ENCODE measurements around the gene SNX8. TPM values are rescaled to one million over a fixed set of nuclear protein-coding genes. Genes with fewer than 3 reads are reported as not detected.

Gene SNX8
- total and polyA plus RNA-seq, 2 donors (not counting 3 experiments of a cell fraction or from before 2014, with no cell fraction given) = 24.5 to 50.3 TPM

GRCh38 chr7:2205036-2205780 lies 109.0 kb downstream of the SNX8 start:
- H3K4me3 ChIP-seq (replicated peaks in 1 of 3; ENCODE audit: insufficient read depth in 1 of 3, low read depth in 1 of 3, low read length in 3 of 3) = no peak overlapping the region

More at GRCh38 chr7:2205036-2205780, 109.0 kb downstream of the SNX8 start:
- FAIRE-seq (no peak), DNase-seq (ENCODE audit: low read depth, low spot score) (no peak)
- ChIA-PET POLR2A (no interaction called here), CTCF (no interaction called here)
- no peak overlapping the region for H3K27ac ChIP-seq (ENCODE audit: insufficient read depth, low read depth, low read length)
- no peaks in the 10 kb centered on the region for H4K20me1 ChIP-seq (replicated peaks; ENCODE audit: control insufficient read depth, extremely low read depth, insufficient read depth, low read length)
- no peaks in the 10 kb centered on the region for H3K9me1 ChIP-seq (replicated peaks; ENCODE audit: control insufficient read depth, extremely low read depth, insufficient read depth, low read length)
- no peaks in the 10 kb centered on the region for H3K4me1 ChIP-seq (ENCODE audit: control insufficient read depth, extremely low read depth, insufficient read depth, low read length)
- no peaks in the 10 kb centered on the region for H3K79me2 ChIP-seq (ENCODE audit: control insufficient read depth, insufficient read depth, low read length)
- no peaks in the 10 kb centered on the region for H3K27me3 ChIP-seq (ENCODE audit: control insufficient read depth in 2 of 2, insufficient read depth in 2 of 2, low read length in 2 of 2)
- no peak overlapping the region for H2AFZ ChIP-seq (ENCODE audit: low read depth, low read length)
- no peak overlapping the region for H3K4me2 ChIP-seq (ENCODE audit: insufficient read depth, low read length)
- dilution Hi-C loops (cut with MboI; ENCODE audit: extremely low pct_ligation_motif_present, low sequenced_read_pairs) = no loop called here
- no peak overlapping the region for H3K9ac ChIP-seq (replicated peaks; ENCODE audit: extremely low read depth, insufficient read depth, low read length)
- peaks cover 0 to 5% of the 10 kb centered on the region in 2 experiments for H3K36me3 ChIP-seq (ENCODE audit: control insufficient read depth in 2 of 2, extremely low read depth in 1 of 2, insufficient read depth in 2 of 2, low read length in 2 of 2)
- no peak for TF ChIP-seq MYC (IDR thresholded peaks at IDR 0.05; ENCODE audit: low read depth, low read length)
- no peak for TF ChIP-seq FOS (IDR thresholded peaks at IDR 0.05; ENCODE audit: borderline replicate concordance, insufficient read depth, low read length)
- no peak for TF ChIP-seq POLR2AphosphoS5 (IDR thresholded peaks at IDR 0.05; ENCODE audit: insufficient read depth, low read depth, low read length)
- no peak for TF ChIP-seq JUN (IDR thresholded peaks at IDR 0.05; ENCODE audit: borderline replicate concordance, insufficient read depth, insufficient read length, low read depth)
- TF ChIP-seq EZH2 (IDR thresholded peaks at IDR 0.05; ENCODE audit: borderline replicate concordance, low read depth, low read length, severe bottlenecking) = no peak
- TF ChIP-seq GATA2 (IDR thresholded peaks at IDR 0.05; ENCODE audit: insufficient read depth, insufficient read length, low read depth, low read length) = no peak
- TF ChIP-seq POLR2A (IDR thresholded peaks at IDR 0.05; ENCODE audit: low read depth, low read length) = no peak
- TF ChIP-seq, protein P1, sequence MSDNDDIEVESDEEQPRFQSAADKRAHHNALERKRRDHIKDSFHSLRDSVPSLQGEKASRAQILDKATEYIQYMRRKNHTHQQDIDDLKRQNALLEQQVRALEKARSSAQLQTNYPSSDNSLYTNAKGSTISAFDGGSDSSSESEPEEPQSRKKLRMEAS (IDR thresholded peaks at IDR 0.05; ENCODE audit: insufficient read depth, insufficient read length) = no peak
- no peak for TF ChIP-seq CTCF (IDR thresholded peaks at IDR 0.05; ENCODE audit: extremely low read depth in 1 of 2, insufficient read depth in 1 of 2, low read depth in 1 of 2, low read length in 2 of 2)
- intact Hi-C loops (cut with micrococcal nuclease) = no loop called here
- no TSS peak for BruUV-seq (replicated peaks)
- H3K9me3 ChIP-seq (replicated peaks; ENCODE audit: control insufficient read depth, insufficient read depth, low read length) = no peaks in the 10 kb centered on the region

Data from endothelial cell of umbilical vein (primary cell).